Body of pancreas (tissue), 4 donors: ENCODE measurements around the gene XRCC5.

Source experiments
- POLR2A ChIP-seq, 3 donors: fragments of 450-650 bp; IDR thresholded peaks; one replicate each; pipeline ENCODE4 v1.6.1; 2016; ENCODE audit warnings: antibody characterized with exemption in 3 of 3, mild to moderate bottlenecking in 2 of 3
- TF ChIP-seq, protein P1 (sequence below), 7 experiments: fragments of 450-650 bp in 4 of 7; fragments of 200-600 bp in 3 of 7; sonication (generic) in 3 of 7; IDR thresholded peaks; one replicate each; pipeline ENCODE4 v1.5.1; 2016 to 2019; ENCODE audit warnings: antibody characterized with exemption in 7 of 7

DNA sequence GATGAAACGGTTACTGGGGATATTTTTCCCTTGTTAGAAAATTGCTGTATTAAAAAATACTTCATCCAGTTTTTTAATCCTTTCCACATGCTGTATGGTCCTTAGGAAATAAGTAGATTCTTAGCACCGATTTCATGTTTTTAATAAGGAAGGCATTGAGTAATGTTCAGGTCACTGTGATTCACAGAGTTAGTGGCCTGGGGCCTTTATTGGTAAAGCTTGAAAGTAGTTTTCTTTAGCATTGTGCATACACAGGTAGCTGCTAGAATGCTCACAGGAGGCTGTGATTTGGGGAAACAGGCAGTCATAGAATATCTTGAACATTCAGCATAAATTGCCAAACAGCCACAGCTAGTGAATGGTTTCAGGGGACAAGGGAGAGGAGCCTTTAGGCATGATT is 79.8 kb downstream of the XRCC5 start:
- TF ChIP-seq, protein P1, sequence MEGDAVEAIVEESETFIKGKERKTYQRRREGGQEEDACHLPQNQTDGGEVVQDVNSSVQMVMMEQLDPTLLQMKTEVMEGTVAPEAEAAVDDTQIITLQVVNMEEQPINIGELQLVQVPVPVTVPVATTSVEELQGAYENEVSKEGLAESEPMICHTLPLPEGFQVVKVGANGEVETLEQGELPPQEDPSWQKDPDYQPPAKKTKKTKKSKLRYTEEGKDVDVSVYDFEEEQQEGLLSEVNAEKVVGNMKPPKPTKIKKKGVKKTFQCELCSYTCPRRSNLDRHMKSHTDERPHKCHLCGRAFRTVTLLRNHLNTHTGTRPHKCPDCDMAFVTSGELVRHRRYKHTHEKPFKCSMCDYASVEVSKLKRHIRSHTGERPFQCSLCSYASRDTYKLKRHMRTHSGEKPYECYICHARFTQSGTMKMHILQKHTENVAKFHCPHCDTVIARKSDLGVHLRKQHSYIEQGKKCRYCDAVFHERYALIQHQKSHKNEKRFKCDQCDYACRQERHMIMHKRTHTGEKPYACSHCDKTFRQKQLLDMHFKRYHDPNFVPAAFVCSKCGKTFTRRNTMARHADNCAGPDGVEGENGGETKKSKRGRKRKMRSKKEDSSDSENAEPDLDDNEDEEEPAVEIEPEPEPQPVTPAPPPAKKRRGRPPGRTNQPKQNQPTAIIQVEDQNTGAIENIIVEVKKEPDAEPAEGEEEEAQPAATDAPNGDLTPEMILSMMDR (IDR thresholded peaks at IDR 0.05): no peak
- TF ChIP-seq POLR2A (IDR thresholded peaks at IDR 0.05): no peak
